Body of pancreas (tissue), 4 donors: ENCODE results near the gene ADCY9. TPM values are rescaled to one million over a fixed set of nuclear protein-coding genes. Genes with fewer than 3 reads are reported as not detected.

Experiments
- ATAC-seq: fragments of 150-250 bp; one replicate; pipeline ENCODE4 v1.9.1; 2016
- DNase-seq, 4 donors: peaks; one replicate each; pipeline ENCODE4 v3.0.0-alpha.2; 2019
- H3K27ac ChIP-seq, 4 donors: fragments of 200-600 bp; sonication (generic); 1 replicate in 3 of 4; 2 replicates in 1 of 4; pipeline versions ENCODE4 v1.5.1 to v1.6.1; 2016 to 2019; ENCODE audit warnings: mild to moderate bottlenecking in 1 of 4, mixed read lengths in 1 of 4, moderate library complexity in 1 of 4
- H3K27me3 ChIP-seq, 2 donors: fragments of 200-600 bp; sonication (generic); one replicate each; pipeline ENCODE4 v1.6.0; 2016; ENCODE audit warnings: mild to moderate bottlenecking in 1 of 2
- H3K36me3 ChIP-seq, 2 donors: fragments of 200-600 bp; sonication (generic); replicated peaks in 1 of 2; 2 replicates each; pipeline ENCODE4 v1.5.1; 2016; ENCODE audit warnings: low read depth in 2 of 2; ENCODE audit not compliant: insufficient read depth in 1 of 2
- H3K4me1 ChIP-seq: fragments of 200-600 bp; sonication (generic); one replicate; pipeline ENCODE4 v1.6.0; 2016
- H3K4me3 ChIP-seq, 2 donors: fragments of 200-600 bp; sonication (generic); 1 replicate in 1 of 2; 2 replicates in 1 of 2; pipeline ENCODE4 v1.5.1; 2016 to 2019
- H3K9me3 ChIP-seq, 3 donors: fragments of 200-600 bp; sonication (generic); 1 replicate in 2 of 3; 2 replicates in 1 of 3; pipeline ENCODE4 v1.5.1; 2016
- POLR2A ChIP-seq, 3 donors: fragments of 450-650 bp; IDR thresholded peaks; one replicate each; pipeline ENCODE4 v1.6.1; 2016; ENCODE audit warnings: antibody characterized with exemption in 3 of 3, mild to moderate bottlenecking in 2 of 3
- WGBS, 2 donors: methylation state at CpG; one replicate each; pipeline ENCODE4 v1.1.5; 2017; 5-methylcytosine and 5-hydroxymethylcytosine counted together
- intact Hi-C: fragments of 100-400 bp; cut with DNase I; formaldehyde crosslinking; loops from one replicate; pipeline ENCODE4 v1.15.1; 2023
- total RNA-seq, 2 donors: library from RNA; depleted of rRNA; stranded (reverse); fragments of >200 nt; gene quantifications; one replicate each; pipeline ENCODE4 v1.1.0, GENCODE V29; 2016
- TF ChIP-seq, protein P1 (sequence below), 7 experiments: fragments of 450-650 bp in 4 of 7; fragments of 200-600 bp in 3 of 7; sonication (generic) in 3 of 7; IDR thresholded peaks; one replicate each; pipeline ENCODE4 v1.5.1; 2016 to 2019; ENCODE audit warnings: antibody characterized with exemption in 7 of 7

The ADCY9 gene
- total RNA-seq, 2 donors from 2014 or later: 22.4 to 29.1 TPM

DNA sequence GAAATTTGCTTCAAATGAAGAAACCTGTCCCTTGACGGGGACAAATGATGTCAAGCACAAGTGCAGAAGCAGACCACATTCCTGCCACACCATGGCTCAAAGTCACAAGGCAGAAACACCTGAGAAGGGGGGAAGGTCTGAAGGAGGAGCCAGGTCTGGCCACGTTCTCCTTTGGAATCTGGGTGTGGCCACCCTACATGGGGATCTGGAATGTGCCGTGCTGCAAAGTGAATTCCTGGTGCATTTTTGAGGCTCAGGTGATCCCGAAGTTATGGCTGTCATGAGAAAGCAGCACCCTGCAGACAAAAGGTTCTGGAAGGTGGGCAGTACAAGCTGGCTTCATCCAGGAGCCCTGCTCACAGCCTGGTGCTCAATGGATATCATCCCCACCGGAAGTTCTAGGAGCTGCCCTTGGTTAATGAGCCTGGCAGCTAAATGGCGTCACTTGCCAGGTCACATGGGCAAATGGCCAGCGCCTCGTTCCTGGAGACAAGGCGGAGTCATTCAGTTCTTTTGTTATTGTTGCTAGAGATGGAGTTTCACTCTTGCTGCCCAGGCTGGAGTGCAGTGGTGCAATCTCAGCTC lies 20.1 kb upstream of the ADCY9 start:
- peak; percentile 86 for ATAC-seq
- DNase-seq: peak; percentile 57 to 71 (median 64)
- intact Hi-C loops: no loop called here
- Histone ChIP-seq H3K27me3 (no peaks in the 10 kb centered on the region), H3K4me3 (no peak overlapping the region), H3K36me3 (no peaks in the 10 kb centered on the region), H3K9me3 (no peaks in the 10 kb centered on the region), H3K27ac (peak overlapping the region in 3 of 4 donors; percentile 39 to 69 (median 47)), H3K4me1 (peaks cover 6% of the 10 kb centered on the region)
- 39 to 43% methylated on average over 5 to 9 of the region's 9 CpGs for WGBS, 2 donors
- TF ChIP-seq POLR2A (IDR thresholded peaks at IDR 0.05): no peak
- TF ChIP-seq, protein P1, sequence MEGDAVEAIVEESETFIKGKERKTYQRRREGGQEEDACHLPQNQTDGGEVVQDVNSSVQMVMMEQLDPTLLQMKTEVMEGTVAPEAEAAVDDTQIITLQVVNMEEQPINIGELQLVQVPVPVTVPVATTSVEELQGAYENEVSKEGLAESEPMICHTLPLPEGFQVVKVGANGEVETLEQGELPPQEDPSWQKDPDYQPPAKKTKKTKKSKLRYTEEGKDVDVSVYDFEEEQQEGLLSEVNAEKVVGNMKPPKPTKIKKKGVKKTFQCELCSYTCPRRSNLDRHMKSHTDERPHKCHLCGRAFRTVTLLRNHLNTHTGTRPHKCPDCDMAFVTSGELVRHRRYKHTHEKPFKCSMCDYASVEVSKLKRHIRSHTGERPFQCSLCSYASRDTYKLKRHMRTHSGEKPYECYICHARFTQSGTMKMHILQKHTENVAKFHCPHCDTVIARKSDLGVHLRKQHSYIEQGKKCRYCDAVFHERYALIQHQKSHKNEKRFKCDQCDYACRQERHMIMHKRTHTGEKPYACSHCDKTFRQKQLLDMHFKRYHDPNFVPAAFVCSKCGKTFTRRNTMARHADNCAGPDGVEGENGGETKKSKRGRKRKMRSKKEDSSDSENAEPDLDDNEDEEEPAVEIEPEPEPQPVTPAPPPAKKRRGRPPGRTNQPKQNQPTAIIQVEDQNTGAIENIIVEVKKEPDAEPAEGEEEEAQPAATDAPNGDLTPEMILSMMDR (IDR thresholded peaks at IDR 0.05): peak in 4 of 7 experiments; percentile 22 to 44 (median 37)

DNA sequence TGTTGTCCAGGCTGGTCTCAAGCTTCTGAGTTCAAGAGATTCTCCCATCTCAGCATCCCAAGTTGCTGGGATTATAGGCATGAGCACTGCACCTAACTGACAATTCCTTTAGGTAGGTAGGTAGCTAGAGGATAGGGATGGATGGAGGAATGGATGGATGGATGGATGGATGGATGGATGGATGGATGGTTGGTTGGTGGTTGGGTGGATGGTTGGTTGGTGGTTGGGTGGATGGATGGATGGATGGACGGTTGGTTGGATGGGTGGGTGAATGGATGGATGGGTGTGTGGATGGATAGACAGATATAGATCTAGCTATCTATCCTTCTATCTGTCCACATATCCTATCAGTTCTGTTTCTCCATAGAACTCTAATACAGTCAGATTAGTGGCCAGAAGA lies 19.3 kb upstream of the ADCY9 start:
- TF ChIP-seq, protein P1 (IDR thresholded peaks at IDR 0.05): no peak
- TF ChIP-seq POLR2A (IDR thresholded peaks at IDR 0.05): no peak
- no peaks in the 10 kb centered on the region for H3K27me3 ChIP-seq
- H3K36me3 ChIP-seq: no peaks in the 10 kb centered on the region
- H3K4me3 ChIP-seq: no peak overlapping the region
- ATAC-seq: no peak
- H3K9me3 ChIP-seq: no peaks in the 10 kb centered on the region
- no peak overlapping the region for H3K27ac ChIP-seq
- intact Hi-C loops: no loop called here
- H3K4me1 ChIP-seq: peaks cover 6% of the 10 kb centered on the region
- no peak for DNase-seq
- WGBS, 2 donors: 94 to 95% methylated on average over 1 of the region's 1 CpG

DNA sequence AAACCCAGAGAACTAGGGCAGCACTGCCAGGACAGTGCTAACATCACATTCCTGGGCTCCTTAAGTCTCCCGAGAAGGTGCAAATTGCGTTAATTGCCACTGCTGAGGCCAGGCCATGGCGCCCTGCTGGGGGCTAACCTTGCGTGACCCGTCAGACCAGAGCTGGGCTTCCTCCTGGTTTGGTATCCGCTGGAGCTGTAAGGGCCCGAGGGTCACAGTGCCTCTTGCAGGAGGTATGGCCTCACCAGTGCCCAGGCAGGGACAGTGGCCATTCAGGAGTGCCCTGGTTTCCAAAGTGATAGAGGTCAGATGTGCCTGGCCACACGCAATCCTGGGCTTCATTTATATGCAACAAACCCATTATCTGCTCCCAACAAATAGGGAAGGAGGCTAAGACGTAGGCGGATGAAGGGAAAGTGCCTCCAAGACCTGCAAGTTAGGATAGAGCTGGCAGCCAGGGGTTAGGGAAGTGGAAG lies 17.7 kb upstream of the ADCY9 start:
- no peaks in the 10 kb centered on the region for H3K9me3 ChIP-seq

DNA sequence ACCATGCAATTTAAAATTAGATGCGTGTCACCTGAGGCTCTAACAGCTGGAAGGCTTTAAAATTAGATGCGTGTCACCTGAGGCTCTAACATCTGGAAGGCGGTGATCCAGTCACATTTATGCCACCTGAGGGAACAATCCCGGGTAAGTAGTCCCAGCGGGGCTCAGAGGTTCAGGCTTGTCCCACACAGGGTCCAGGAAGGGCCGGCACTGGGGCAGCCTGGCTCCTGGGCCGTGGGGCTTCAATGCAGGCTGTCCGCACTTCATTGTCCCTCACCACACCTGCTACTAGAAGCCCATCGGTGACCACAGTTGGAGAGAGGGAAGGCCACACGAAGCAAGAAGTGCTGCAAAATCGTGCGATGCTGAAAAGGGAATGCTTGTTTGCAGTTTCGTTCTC lies 15.4 kb upstream of the ADCY9 start:
- intact Hi-C loops: no loop called here
- H3K27ac ChIP-seq: no peak overlapping the region

More for the DNA sequence above, 17.7 kb upstream of the ADCY9 start:
- H3K27me3 ChIP-seq: no peaks in the 10 kb centered on the region
- intact Hi-C loops: no loop called here
- TF ChIP-seq POLR2A (IDR thresholded peaks at IDR 0.05): no peak
- TF ChIP-seq, protein P1 (IDR thresholded peaks at IDR 0.05): no peak
- H3K4me3 ChIP-seq: no peak overlapping the region
- H3K36me3 ChIP-seq: no peaks in the 10 kb centered on the region
- 88 to 91% methylated on average over 5 to 10 of the region's 10 CpGs for WGBS, 2 donors
- DNase-seq (no peak), ATAC-seq (no peak)
- H3K27ac ChIP-seq: no peak overlapping the region
- peaks cover 6% of the 10 kb centered on the region for H3K4me1 ChIP-seq

More for the DNA sequence above, 15.4 kb upstream of the ADCY9 start:
- H3K27me3 ChIP-seq: no peaks in the 10 kb centered on the region
- peaks cover 5% of the 10 kb centered on the region for H3K4me1 ChIP-seq
- WGBS, 2 donors: 78 to 84% methylated on average over 9 to 13 of the region's 13 CpGs
- H3K9me3 ChIP-seq: no peaks in the 10 kb centered on the region
- TF ChIP-seq, protein P1 (IDR thresholded peaks at IDR 0.05): no peak
- no peak for TF ChIP-seq POLR2A (IDR thresholded peaks at IDR 0.05)
- DNase-seq (no peak), ATAC-seq (no peak)
- no peak overlapping the region for H3K4me3 ChIP-seq
- no peaks in the 10 kb centered on the region for H3K36me3 ChIP-seq
